Measurements from ENCODE around the gene ACO2. TPM values are rescaled to one million over a fixed set of nuclear protein-coding genes. Genes with fewer than 3 reads are reported as not detected.

ACO2 gene
- total and polyA plus RNA-seq, 2 of the 8 experiments (the other 6 are each of a cell fraction or from before 2014, with no cell fraction given), result 52.8 to 75.4 TPM

DNA sequence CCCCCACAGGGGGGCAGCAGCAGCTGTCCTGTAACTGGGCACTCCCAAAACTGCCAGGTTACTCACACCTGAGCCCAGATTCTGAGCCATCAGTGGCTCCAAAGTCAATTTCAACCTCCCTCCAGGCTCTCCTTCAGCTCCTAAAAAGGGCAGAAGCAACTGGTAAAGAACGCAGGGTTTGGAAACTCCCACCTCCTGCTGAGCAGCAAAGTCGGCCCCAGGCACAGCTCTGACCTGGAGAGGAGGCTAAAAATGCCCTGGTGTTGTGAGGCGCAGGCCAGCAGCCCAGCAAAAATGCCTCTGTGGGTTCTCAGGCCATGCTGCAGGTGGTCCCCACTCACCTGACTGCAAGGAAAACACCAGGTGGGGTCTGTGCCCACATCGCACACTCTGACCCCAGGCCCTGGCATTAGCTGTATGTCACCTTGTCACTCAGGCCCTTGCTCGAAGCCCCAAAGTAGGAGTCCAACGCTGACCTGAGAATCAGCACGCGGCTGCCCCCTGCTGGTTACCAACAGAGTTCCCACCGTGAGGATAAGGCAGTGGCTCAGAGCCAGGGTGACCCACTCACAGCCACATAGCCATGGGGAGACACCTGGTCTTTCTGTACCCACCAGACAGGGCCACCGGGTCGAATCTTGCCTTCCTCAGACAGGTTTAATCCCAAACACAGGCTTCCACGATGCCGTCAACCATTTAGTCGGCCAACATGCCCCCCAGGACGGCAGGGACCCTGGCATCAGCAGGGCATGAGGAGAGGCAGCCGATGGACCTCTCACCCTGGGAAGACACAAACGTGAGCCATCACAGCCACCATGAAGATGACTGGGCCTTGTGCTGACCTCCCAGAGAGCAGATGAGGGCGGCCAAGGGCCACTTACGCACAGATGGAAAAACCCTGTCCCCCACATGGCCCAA, 64.2 kb downstream of the ACO2 start (continued):
- TF ChIP-seq RFX5 (IDR thresholded peaks at IDR 0.05; ENCODE audit: borderline replicate concordance, low read depth, low read length) (no peak), SIRT6 (IDR thresholded peaks at IDR 0.05; ENCODE audit: low read length) (no peak), NRF1 (IDR thresholded peaks at IDR 0.05; ENCODE audit: low read depth, low read length) (no peak), ZNF274 (IDR thresholded peaks at IDR 0.05; ENCODE audit: borderline replicate concordance, extremely low read depth, low read length) (no peak), CHD2 (IDR thresholded peaks at IDR 0.05; ENCODE audit: low read length) (no peak), KDM1A (IDR thresholded peaks at IDR 0.05; ENCODE audit: borderline replicate concordance, low read length) (no peak), E2F6 (IDR thresholded peaks at IDR 0.05) (no peak), CBX5 (IDR thresholded peaks at IDR 0.05; ENCODE audit: low read depth, low read length) (no peak), RNF2 (IDR thresholded peaks at IDR 0.05; ENCODE audit: borderline replicate concordance, low read depth, low read length, missing control alignments, poor library complexity, severe bottlenecking) (no peak), YY1 (IDR thresholded peaks at IDR 0.05; ENCODE audit: low read depth, low read length) (no peak), POLR2AphosphoS5 (IDR thresholded peaks at IDR 0.05; ENCODE audit: low read depth, low read length) (0 out of 2 replicates have a peak, but pooled peaks have one; percentile 13), SUZ12 (IDR thresholded peaks at IDR 0.05; ENCODE audit: low read length) (no peak), SP4 (IDR thresholded peaks at IDR 0.05; ENCODE audit: low read length) (no peak), MAFK (IDR thresholded peaks at IDR 0.05; ENCODE audit: low read depth, low read length) (no peak), GTF2F1 (IDR thresholded peaks at IDR 0.05; ENCODE audit: borderline replicate concordance, low read depth, low read length) (no peak), SIN3A (conservative IDR thresholded peaks at IDR 0.05 in 1 of 2, IDR thresholded peaks at IDR 0.05 in 1 of 2; ENCODE audit: low read depth in 1 of 2, low read length in 2 of 2) (no peak)
- TF ChIP-seq, protein P1, sequence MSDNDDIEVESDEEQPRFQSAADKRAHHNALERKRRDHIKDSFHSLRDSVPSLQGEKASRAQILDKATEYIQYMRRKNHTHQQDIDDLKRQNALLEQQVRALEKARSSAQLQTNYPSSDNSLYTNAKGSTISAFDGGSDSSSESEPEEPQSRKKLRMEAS (IDR thresholded peaks at IDR 0.05), result 0 out of 2 replicates have a peak, but pooled peaks have one; percentile 15

Data from H1 (cell line).